ENCODE results near the gene MLLT10.

The MLLT10 gene

DNA sequence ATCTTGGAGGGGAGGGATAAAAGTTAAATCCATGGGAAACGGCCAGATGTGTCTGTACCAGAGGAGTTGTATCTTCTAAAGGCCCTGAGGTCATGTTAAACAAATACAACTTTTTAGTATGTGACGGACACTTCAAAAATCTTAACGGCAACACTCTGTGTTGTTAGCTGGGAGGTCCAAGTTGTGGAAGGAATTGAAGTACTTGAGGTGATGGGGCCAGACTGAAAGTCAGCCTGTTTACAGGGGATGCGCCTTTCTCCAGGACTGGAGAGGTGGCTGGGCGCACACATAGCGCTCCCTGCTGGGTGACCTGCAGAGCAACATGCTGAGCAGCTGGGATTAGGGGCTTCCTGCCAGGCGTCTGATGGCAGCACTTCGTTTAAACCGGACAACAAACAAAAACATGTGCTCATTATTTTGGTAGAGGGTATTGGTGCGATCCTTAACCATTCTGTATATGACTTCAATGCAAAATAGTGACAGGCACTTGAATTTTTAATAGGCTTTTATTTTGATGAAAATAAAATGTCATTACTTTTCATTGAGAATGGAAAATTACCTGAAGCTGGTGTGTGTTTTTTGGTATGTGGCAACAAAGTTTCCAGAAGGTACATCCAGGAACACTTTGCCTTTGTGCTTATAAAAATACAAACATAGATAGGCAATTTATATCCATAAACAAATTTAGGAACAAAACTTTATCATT lies 198.2 kb downstream of the MLLT10 start:
- peak; percentile 78 for DNase-seq (ENCODE audit: low spot score)

DNA sequence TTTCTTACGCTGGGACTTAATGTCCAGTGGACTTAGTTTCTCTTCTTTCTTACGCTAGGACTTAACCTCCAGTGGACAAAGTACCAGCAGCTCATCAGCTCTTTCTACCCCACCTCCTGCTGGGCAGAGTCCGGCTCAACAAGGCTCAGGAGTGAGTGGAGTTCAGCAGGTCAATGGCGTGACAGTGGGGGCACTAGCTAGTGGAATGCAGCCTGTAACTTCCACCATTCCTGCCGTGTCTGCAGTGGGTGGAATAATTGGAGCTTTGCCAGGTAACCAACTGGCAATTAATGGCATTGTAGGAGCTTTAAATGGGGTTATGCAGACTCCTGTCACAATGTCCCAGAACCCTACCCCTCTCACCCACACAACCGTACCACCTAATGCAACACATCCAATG lies 199.7 kb downstream of the MLLT10 start:
- no peak for DNase-seq (ENCODE audit: low spot score)

DNA sequence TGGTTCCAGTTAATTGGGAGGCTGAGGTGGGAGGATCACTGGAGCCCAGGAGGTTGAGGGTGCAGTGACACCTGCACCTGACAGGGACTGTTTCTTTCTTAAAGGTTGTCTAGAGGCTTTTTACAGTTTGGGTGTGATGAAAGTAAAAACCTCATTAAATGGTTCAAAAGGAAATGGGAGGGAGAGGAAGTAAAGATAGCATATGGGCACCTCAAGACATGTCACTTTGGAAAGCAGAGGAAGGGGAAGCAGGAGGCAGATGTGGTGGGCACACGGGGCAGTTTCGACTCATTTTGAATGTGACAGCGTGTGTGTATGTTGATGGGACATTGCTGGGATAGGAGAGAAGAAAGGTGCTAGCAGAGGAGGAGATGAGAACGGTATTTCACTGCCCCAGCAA lies 203.1 kb downstream of the MLLT10 start:
- DNase-seq (ENCODE audit: low spot score) = no peak

DNA sequence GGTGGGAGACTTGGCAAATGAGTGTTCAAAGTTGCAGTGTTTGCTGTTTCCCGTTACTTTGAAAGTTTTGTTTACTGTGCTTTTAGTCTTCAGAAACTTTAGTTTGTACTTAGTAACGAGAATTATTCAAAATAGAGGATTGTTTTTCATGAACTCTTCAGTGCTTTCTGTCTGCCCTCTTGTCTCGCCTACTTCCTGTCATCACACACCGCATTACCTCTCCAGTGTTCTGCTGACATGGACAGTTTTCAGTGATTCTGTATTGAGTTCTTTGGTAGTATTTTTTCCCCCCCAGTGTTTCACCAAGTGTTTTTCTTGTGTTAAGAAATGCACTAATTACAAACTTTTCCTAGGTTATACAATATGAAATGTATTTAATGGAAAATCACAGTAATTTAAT lies 207.0 kb downstream of the MLLT10 start:
- DNase-seq (ENCODE audit: low spot score) = no peak

DNA sequence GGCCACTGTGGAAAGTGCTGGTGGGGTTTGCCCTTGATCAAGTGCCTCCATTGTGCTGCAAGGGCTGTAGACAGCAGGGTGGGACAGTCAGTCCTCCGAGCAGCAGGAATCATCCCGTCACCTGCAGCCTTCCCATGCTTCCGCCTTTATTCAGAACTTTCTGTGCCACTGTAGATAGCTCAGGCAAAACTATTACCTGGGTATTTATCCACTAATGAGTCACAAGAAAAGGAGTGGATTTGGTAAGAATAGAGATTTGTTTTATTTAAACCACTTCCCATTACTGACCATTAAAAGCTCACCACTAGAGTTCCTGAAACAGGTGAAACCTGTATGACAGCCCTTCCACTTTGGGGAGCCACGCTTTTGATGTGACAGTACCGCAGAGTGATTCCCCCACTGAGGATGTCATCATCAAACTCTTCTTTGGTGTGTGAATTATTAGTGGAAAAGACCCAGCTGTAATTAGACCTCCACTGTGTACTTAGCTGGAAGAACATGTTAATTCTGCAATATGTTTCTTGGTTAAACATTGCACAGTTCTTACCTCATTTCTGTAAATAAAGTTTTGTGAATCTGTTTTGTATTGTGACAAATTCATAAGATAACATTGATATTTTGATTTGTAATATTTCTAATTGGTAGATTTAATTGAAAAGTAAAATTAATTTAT lies 208.8 kb downstream of the MLLT10 start:
- no peak for DNase-seq (ENCODE audit: low spot score)

DNA sequence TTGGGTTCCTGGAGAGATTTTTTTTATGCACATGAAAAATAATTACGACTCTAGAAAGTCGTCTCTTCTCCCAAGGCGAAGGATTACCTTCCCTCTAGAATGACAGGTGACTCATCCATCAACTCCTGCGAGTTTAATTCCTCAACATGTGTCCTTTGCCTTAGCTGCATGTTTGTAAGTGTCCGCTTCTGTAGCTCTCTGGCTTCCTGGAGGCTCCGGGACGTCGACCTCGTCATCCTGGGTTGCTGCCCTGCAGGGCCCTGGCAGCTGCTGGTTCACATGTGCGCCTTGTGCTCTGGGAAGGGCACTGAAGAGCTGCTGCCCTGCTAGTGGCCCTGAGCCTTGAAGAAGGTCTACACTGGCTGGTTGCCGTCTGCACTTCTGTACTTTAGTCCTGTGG lies 210.2 kb downstream of the MLLT10 start:
- no peak for DNase-seq (ENCODE audit: low spot score)

DNA sequence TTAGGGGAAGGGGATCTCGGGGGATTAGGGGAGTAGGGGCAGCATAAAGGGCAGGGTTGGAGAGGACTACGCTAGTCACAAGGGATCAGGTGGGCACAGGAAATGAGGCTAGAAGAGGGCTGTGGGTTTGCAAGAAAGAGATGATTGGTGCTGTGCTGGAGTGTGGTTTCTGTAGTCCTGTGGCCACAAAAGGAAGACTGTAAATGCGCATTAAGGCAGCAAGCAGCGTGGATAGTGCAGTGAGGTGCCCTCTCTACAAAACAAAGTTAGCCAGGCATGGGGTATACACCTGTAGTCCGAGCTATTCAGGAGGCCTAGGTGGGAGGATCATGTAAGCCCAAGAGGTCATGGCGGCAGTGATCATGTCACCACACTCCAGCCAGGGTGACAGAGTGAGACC lies 212.1 kb downstream of the MLLT10 start:
- no peak for DNase-seq (ENCODE audit: low spot score)

DNA sequence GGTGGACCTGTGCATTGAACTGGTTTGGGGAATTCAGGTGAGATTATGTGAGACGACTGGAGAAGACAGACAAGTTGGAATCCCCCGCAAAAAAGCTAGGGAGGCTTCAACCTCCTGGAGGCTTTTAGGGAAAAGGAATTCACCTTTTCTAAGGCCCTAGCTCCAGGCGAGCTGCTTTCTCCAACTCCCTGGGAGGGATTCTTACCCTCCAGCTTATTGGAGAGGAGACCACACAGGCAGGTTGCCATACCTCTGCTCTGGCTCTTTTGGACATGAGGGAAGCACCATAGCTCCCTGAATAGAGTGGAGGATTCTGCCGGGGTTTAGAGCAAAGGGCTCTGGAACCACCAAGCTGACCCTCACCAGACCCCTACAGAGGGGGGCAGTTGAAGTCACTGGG lies 213.8 kb downstream of the MLLT10 start:
- no peak for DNase-seq (ENCODE audit: low spot score)

DNA sequence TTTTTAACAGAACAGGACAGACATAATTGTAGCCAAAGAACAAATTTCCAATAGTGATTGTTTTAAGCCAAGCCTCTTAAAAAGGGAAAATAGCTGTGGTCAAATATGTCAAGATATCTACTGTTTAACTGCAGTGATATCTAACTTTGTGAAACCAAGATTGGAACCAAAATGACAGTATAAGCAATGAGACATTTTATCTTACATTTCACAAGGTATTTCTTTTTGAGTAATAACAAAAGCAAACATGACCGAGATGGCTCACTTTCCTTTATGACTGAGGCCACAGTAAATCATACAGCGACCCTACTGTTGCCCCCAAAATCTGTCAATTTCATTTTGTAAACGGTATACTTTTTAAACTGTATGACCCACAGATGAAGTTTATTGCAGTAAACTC lies 215.8 kb downstream of the MLLT10 start:
- DNase-seq (ENCODE audit: low spot score) = no peak

DNA sequence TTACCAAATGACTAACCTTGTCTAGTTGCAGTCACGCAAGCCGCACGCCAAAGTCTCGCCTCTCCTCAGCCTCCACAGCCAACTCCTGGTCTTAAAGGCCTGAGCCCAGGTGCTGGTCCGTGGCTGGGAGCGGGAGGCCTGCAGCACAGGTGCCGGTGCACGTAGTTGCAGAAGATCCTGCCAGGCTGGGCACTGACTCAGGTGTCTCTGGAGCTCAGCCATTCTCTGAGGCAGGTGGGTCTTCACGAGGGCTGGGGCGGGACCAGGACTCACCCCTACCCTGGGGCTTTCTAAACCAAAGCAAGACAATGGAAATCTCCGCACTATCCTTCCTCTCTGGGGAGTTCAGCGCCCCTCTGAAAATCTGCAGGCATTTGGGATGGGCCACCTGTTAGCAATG lies 216.4 kb downstream of the MLLT10 start:
- DNase-seq (ENCODE audit: low spot score) = no peak

DNA sequence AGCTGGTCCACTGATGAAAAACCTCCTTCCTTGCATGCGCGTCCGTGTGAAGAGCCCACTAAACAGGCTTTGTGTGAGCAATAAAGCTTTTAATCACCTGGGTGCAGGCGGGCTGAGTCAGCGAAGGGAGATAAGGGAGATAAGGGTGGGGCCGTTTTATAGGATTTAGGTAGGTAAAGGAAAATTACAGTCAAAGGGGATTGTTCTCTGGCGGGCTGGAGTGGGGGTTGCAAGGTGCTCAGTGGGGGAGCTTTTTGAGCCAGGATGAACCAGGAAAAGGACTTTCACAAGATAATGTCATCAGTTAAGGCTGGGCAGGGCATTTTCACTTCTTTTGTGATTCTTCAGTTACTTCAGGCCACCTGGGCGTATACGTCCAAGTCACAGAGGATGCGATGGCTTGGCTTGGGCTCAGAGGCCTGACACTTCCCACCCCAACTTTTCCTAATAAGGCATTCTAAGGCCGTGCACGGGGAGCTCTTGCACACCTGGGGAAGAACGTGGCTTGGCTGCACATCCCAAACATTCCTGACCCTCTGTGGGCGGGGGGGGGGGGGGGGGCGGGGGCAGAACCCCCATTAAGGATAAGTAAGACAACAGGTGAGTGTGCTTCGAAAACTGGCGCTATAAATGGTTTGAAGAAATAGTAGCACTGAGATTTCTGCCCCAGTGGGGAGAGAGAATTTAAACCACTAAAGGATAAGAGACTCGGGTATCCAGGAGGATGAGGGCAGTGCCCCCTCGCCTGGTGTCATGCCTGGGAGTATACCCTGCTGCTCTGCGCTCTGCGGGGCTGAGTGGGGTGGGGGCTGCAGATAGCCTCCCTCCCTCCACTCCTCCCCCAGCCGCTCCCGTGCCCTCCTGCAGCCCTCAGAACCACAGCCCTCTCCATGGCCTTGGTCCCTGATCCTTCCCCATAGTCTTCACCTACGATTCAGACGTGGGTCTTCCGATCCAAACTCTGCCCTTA lies 217.6 kb downstream of the MLLT10 start:
- DNase-seq (ENCODE audit: low spot score) = no peak

DNA sequence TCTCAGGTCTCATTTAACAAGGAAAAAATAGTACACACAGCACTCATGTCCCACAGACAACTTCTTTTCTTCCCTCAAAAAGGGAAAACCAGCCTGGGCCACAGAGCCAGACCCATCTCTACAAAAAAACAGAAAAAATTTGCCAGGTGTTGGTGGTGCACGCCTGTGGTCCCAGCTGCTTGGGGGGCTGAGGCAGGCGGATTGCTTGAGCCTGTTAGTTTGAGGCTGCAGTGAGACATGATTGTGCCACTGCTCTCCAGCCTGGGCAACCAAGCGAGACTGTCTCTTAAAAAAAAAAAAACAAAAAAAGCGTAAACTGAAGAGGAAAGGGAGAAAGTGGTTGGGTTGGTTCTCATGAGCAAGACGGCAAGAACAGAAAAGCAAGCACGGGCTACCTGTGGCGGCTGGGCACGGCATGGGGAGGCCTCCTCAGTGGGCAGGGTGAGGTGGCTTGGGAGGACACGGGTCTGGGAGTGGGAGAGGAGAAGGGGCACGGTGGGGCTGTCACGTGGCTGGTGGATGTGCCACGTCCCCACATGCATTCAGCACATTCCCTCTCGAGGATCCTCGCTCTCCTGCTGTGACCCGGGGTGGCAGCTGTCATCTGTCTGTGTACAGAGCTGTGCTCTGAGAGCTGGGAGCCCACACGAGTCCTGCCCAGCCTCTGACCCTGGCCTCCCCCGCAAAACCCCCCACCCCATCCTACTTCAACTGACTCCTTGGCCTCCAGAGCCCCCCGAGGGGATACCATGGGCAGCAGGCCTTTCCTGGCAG lies 219.7 kb downstream of the MLLT10 start:
- DNase-seq (ENCODE audit: low spot score) = no peak

DNA sequence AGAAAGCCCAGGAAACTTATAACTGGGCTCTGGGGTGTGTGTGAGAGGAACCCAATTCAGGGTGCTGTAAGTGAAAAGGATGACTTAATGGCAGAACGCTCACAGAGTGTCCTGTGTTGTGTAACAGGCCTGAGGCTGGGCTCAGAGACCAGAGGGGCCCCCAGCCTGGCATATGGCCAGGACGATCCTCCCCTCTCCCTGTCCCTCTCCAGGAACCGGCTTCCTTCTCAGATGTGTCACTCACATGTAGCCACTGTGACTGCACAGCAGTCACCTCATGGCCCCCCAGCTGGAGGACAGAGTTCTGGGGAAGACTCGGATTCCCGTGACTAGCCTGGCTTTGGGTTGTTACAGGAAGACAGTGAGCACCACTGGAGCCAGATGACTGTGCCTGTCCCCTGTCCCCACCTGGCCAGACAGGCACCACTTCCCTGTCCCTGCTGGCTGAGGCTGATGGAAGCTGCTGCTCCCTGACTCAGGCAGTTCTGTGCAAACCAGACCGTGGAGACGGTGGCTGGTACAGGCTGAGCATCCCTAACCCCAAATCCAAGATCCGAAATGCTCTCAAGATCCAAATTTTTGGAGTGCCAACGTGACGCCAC lies 220.5 kb downstream of the MLLT10 start:
- DNase-seq (ENCODE audit: low spot score) = no peak

DNA sequence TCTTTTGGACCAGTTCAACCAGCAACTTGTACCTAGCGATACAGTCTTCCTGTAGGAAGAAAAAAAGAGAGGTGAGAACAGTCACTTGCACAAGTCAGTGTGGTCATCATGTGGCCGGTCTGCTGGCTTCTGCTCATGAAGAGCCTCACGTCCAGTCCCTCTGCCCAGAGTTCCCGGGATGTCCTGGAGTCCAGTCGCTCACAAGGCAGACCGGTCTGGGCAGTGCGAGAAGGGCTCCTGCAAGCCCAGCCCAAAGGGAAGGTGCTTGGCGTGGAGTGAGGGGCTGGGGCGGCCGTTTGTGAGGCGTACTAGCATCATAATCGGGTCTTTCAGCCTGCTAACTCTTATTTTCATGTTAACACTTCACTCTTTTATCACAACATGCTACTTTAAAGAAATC lies 222.7 kb downstream of the MLLT10 start:
- no peak for DNase-seq (ENCODE audit: low spot score)

DNA sequence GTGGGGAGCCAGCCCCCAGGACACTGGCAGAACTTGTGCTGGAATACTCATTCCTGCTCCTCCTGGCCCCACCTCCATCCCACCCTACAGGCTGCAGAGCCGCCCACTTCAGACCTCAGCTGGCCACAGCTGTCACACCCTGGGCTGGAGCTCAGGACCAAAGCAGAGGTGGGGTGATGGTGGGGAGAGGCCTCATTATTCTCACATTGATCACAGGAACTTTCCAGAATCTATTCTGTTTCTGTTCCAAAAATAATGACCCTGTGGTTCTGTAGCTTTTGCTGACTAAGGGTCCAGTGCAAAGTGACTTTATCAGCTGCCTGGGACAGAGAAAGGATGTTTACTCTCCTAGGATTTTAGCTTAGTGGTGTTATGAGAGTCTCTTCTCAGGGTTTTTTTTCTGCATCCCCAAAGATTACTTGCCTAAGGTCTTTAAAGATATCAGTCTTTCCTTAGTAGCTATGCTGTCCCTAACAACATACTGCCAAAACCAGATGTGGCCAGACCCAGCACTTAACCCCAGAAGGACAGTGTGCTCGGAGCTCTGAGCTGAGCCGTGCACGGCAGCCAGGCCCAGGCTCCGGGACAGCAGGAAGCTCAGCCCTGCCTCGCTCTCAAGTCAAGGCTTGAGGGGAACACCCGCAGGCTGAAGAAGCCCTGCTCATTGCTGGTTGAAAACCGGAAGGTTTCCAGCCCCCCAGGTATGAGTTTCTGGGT lies 223.3 kb downstream of the MLLT10 start:
- no peak for DNase-seq (ENCODE audit: low spot score)

DNA sequence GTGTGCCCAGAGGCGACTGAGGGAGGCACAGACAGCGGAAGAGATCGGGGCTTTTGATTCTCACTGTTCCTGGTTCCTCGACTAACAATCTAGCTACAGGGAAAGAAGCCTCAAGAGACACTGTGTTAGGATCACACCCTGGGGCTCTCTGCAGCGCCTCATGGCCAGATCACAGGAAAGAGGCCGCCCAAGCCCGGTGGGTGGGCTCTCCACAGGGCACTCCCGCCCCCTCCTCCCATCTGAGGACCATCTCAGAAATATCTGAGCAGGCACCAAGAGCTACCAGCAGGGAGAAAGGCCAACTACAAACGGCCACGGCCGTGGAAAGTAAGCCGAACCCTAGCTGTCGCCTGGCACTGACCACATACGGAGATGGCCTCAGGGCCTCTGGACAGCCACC lies 224.2 kb downstream of the MLLT10 start:
- DNase-seq (ENCODE audit: low spot score) = no peak

DNA sequence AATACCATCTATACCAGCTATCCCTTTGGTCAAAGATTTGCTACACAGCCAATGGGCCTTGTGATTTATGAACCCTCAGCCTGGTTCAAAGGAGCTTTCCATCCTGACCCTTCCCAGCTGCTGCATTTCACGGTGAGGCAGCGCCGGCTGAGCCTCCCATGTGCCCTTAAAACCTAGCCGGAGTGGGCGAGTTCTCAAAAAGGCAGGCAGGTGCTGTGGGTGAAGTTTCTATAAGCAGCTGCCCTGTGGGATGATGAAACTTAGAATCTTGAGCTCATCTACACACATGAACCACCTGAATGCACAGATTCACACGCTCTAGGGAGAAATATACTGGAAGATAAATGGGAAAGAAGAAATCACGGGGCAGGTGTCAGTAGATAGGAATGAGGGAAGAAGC lies 224.7 kb downstream of the MLLT10 start:
- no peak for DNase-seq (ENCODE audit: low spot score)

DNA sequence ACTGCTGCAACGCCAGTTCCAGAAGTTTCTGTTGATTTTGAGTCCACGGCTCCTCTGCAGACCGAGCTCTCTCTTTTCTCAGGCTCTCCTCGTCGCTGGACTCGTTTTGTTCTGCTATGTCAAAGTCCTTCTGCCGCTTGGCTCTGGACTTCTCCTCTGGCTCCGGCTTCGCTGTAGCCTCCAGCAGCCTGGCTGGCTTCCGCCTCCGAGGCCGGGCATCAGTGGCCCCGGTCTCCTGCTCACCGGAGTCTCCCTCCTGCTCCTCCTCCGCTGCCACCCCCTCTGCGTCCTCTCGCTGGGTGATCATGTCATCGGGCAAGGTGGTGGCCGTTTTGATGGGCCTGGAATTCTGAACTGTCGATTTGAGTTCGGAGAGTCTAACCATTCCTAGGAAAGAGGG lies 225.2 kb downstream of the MLLT10 start:
- no peak for DNase-seq (ENCODE audit: low spot score)

DNA sequence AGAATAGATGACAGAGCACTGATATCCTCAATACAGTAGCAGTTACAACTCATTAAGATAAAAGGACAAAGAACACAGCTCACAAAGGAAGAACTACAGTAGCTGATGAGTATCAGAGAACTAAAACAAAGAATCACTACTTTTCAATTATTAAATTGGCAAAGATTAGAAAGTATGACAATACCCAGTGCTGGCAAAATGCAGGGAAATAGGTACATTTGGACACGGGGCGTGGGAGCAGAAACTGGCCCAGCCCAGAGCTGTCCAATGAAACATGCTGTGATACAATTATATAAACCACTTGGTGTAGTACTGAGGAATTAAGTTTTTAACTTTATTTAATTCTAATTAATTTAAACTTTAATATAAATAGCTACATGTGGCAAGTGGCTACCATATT lies 226.3 kb downstream of the MLLT10 start:
- DNase-seq (ENCODE audit: low spot score) = no peak

DNA sequence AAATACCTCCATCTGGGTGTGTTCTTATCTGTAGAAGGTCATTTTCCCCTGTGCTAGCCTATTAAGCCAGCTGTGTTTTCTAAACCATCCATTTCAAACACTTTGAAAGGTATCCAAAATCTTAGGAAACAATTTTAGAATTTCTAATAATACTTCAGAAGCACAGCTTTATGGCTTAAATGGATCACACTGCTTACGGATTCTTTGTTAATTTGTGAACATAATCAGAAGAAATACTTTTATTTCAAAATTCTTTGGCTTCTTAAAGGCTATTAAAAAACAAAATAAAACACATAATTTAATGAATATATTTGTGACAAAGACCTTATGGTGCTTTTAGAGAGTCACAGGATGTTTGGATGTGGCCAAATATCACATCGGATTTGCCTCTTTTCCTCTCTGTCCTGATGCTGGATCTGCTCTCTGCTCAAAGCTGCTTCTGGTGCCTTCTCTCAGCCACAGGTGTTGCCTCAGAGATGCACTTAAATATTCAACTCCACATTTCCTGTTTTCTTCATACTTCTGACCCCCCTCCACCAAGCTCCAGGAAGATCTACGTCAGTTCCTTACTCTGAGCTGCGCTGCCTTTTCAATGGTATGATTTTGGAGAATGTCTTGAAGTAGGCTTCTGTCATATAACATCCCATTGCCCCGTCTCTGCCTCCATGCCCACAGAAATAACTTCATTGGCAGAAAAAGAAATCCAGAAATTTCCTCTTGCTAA lies 230.6 kb downstream of the MLLT10 start:
- DNase-seq (ENCODE audit: low spot score) = no peak
